Measurements from ENCODE around the gene RASEF.

Gene RASEF

DNA sequence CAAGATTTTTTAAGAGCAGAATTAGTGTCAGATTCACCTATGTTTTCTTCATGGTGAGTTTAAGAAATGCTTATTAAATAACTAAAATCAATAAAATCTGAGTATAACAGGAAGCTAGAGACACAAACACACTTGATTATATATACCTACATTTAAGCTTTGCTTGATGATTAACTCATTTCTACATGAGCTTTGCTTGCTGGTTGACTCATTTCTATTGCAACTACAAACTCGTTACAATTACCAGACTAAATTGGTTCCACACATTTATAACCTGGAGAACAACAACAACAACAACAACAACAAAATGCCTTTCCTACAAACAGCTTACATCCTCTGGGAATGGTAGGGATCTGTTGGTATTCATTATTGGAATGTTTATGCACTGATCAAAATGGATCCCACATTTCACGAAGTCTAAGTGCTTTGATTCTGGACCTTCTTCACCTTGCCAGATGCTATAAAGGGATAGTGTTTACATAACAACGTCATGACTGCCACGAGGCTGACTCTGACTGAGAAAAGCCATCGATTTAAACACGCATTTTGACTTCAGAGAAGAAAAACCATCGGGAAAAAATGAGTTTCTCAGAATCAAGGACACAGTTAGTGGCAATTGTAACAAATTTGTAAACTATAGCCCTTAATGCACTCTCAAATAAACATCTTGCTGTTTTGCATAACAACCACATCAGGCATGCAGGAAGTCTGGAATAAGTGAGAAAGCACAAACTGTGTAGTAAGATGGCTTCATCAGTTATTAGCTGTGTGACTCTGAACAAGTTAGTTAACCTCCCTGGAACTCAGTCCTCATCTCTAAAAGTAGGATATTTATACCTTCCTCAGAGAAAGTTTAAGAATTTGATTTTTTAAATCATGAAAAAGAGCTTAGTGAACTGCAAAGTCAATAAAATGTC lies 49.8 kb downstream of the RASEF start:
- no peak for DNase-seq (ENCODE audit: low spot score)

DNA sequence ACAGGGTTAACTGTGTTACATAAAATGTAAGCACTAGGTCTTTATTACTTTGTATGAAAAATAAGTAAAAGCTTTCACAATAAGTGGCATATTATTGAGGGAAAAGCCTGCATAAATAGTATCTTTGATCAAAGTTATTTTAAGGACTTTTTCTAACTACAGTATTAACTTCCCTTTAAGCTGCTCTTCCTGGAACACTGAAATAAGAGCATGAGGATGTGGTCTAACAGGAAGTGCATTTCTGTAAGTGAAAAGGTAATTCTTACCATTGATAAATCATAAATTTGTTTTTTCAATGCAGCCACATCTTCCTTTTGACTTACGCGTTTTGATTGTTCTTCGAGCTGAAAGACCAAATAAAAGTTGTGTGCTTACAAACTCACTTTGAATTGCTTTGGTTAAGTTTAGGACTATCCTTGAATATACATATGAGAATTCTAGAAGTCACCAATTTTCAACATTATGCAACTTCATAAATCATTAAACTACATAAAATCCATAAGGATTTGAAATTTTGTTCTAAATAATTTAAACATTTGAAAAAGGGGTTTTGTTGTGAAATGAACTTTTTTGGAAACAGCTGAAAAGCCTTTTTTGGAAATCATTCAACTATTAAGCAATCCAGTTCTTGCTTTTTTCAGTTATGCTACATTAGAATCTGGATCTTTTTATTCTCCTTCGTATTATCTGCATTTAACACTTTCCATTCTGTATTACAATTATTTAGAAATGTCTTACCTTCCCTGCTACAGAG lies 50.6 kb downstream of the RASEF start:
- DNase-seq (ENCODE audit: low spot score), result no peak

DNA sequence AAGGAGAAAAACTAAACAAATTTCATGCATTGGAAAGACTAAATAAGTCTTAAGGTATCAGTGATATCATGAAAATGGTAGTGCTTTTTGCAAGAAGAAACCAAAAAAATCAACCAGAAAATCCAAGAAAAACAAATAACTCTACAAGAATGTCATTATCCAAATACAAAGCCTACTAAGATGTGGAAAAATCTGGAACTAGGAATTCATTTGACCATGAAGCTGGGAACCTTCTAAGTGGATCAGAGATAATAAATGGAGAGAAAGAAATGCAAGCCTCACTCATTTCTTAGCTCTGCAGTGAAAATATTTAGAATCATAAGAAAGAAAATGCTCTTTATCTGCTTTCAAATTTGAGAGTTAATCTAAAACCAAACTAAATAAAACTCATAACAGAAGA lies 51.3 kb downstream of the RASEF start:
- no peak for DNase-seq (ENCODE audit: low spot score)

DNA sequence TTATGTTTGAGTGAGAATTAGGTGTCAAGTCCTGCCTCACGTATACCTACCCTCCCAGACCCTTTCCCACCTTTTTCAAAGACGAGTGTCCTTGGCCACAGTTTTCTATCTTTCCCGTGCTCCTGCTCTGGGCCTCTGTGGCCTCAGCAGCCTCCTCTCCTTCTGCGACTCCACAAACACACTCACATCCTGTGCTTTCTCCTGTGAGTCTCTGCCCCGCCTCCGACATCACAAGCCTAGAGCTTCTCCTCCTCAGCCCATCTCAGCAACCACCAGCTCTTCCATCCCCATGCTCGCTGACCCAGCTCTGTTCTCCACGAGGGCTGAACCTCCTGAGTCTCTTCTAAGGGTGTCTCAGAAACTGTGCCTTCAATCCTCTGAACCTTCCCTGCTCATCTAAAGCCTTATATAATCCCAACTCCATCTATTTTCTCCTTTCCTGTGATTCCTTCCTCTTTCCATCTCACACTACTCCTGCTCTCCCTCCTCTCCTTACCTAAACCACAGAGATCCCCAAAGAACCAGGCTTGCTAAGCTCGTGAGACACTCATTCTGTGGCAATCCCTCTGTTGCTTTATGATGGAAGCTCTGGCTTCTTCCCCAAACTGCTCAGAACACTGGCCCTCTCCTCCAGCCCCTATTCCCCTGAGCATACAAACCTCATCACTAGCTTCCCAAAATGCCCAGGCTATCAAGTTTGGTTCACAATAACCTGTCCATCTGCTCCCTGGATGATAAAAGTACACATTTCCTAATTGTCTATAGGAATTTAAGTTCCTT lies 55.2 kb downstream of the RASEF start:
- no peak for DNase-seq (ENCODE audit: low spot score)

DNA sequence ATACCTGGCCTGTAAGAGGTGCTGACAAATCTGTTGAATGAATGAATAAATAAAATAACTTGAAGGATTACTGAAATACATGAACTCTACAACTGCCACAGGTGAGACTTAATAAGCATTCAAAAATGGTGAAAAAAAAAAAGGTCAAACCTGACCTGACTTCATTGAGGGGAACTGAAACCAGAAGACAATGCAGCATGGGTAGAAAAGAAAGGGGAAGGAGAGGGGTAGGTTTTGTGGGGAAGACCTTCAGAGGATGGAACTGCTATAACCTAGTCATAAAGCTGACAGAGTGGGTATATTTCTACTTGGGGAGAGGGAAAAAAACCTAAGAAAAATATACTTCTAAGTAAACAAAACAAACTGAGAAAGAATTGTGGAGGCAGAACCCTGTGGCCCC lies 56.6 kb downstream of the RASEF start:
- DNase-seq (ENCODE audit: low spot score), result no peak

DNA sequence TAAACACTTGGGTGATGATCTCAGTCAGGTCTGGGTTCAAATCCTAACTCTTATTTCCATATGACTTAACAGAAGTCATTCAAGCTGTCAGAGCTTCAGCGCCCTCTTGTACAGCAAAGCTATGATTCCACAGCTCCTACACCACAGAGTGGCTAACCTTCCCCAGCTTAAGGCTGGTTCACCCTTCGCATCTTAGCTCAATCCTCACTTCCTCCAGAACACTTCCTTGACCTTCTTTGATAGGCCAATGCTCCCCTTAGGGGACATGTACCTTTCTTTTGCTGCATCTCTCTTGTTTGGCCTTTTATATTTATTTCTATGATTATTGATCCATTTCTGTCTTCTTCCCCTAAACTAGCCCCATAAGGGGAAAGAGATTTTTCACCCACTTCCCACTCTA lies 57.0 kb downstream of the RASEF start:
- DNase-seq (ENCODE audit: low spot score), result no peak

DNA sequence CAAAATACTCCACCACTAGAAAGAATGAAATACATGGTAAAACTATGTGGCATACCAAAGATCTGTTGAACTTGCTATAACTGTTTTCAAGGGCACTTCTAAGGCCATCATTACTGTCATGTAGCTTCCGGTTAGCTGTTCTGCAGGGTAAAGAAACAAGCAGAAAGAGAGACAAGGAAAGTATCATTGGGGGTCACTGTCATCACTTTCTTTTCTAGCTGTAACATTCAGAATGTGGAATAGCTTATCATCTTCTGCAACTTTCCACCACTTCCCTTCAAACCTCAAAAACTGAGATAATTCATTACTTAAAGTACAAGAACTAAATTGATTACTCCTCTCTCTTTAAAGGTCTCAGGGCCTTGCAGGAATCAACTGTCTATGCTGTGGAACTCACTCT lies 57.6 kb downstream of the RASEF start:
- DNase-seq (ENCODE audit: low spot score), result no peak

DNA sequence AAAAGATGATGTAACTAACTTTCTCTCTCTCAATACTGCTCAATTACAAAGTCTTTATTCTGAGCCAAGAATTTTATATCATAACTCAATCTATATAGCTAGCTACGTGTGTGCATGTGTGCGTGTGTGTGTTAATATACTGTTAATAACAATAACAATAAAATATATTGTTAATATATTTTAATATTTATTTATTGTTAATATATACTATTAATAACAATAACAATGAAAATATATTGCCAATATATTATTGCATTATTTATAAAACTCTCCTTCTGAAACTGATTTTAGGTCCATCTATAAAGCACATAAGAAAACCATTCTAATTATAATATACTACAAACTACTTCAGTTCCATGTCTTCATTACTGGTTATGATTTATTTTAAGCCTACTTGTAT lies 60.6 kb downstream of the RASEF start:
- DNase-seq (ENCODE audit: low spot score), result no peak

DNA sequence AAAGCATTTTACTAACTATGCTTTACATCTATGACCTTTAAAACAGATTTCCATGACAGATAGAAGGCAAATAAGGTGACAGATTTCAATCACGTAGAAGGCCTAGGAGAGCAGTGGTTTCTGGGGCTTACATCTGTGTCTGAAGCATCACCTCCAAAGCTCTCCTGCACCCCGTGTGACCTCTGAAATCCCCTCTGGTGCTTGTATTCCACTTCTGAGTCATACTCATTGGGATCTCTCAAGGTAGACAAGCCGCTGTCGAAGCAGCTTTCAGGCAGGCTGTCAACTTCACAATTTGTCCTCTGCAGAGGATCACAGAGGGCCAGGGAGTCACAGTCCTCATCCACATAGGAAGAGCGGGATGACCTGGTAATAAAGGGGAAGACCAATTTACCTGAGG lies 62.2 kb downstream of the RASEF start:
- DNase-seq (ENCODE audit: low spot score), result no peak

DNA sequence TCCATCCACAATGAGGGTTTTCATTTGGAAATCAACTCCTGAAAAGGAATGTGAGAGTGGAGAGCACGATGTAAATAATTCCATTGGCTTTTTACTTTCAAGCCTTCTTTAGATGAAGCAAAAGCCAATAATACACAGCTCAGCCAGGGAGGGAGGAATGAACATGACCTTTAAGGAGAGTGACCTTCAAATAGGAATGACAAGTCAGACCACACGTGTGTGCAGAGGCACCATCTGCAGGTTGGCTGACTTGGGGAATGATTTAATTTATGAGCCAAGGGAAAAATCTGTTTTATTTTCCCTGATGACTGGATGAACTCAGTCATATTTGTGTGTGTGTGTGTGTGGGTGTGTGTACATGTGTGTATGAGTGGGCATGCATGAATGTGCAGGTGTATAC lies 64.5 kb downstream of the RASEF start:
- no peak for DNase-seq (ENCODE audit: low spot score)

DNA sequence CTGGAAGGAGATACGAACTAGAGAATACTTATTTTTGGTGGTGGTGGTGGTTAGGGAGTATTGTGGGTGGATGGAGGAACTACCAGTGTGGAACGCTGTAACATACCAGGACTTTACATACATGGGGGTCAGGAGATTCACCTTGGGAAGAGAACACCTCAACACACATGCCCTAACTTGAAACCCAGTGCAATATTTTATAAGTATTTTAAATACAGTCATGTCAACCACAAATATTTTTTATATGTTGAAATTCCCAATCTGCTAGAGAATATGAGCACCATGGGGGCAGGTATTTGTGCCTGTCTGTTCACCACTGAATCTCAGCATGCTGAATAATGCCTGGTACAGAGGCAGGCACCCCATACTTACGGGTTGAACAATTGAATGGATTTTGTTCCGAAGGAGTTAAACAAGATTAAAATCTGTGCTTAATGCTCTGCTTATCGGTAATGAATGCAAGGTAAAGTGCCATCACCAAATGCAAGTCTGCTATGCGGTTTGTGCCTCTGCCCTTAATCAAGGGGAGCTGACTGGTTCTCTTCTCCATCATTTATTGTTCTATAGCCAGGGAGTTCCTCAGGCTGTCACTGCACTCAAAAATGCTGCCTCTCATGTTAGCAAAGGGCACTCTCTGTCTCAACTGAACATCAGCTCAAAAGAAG lies 65.3 kb downstream of the RASEF start:
- DNase-seq (ENCODE audit: low spot score), result no peak

DNA sequence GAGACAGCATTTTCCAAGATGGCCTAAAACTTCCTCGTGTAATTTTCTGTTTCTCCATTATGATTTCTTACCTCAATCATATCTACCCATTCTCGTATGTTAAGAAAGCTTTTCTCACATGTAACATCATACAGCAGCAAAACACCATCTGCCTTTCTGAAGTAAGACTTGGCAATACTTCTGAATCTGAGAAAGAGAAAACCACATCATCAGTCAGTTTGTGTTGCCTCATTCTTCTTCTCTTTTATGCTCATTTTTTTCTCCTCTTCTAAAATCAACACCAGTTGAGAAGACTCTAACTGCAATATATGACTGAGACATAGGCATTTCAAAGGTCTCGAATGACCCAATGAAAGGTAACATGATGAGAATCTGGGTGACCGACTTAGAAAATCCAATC lies 66.0 kb downstream of the RASEF start:
- no peak for DNase-seq (ENCODE audit: low spot score)

DNA sequence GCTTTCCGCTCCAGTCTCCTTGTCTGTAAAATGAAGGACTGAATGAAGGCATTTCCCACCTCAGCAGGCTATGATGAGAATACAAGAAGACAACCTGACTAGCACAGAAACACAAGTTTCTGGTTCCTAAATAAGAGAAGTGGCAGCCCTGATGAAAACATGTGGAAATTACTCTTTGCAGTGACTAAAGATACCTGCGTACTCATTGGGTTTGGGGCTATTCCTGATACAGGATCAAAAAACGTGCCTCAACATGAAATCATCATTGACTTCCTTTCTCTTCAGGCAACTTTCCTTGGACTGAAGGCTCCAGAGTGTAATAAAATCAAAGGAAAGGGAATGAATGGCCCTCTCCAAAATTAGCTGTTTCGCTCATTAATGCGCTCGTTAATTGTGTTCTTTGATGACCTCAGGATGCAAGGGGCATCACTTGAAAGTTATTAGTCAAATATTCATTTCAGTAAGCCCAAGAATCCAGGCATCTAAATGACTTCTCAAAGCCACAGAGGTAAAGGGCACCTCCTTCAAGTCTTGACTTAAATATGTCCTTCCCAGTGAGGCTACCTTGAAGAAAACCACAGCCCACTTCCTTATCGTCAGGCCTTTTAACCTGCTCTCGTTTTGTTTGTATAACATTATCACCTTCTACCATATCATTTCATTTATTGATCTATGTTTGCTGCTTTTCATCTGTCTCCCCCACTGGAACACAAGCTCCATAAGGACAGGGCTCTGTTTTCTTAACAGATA lies 68.9 kb downstream of the RASEF start:
- DNase-seq (ENCODE audit: low spot score), result no peak

DNA sequence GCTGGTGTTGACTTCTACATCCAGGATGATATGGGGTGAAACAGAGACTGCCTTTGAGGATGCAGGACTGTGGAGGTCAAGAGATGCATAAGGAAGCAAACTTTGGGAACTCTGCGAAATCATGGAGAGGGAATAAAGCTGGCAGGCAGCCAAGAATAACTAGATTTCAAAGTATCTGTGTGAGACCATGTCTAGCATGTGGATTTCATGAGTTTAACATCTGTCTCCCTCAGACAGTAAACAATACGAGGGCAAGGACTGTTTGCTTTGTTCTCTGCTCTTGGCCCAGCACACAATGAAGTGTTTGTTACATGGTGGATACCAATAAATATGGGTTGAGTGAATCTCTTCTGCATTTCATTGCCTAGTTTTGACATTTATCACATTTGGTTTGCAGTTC lies 71.3 kb downstream of the RASEF start:
- DNase-seq (ENCODE audit: low spot score), result no peak

DNA sequence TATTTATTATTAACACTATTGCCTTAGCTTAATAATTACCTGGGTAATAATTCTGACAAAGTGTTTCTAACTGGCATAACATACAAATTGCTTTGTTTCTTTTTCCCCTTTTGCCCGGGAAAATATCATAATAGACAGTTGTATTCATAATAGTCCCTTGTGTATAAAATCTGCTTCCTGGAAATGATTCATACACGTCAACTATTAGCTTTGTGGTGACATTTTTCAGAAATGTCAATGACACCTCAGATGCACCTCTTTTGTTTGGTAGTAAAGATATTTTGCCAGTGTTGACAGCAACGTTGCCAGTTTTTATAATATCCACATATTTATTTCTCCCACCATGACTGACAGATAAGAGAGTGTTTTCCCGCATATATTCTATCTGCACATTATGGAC lies 73.0 kb downstream of the RASEF start:
- no peak for DNase-seq (ENCODE audit: low spot score)

DNA sequence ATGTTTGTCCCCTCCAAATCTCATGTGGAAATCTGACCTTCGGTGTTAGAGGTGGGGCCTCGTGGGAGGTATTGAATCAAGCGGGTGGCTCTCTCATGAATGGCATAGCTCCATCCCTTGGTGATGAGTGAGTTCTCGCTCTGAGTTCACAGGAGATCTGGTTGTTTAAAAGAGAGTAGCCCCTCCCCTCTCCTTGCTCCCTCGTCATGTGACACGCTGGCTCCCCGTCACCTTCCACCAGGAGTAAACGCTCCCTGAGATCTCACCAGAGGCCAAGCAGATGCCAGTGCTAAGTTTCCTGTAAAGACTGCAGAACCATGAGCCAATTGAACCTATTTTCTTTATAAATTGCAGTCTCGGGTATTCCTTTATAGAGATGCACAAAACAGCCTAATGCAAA lies 74.5 kb downstream of the RASEF start:
- DNase-seq (ENCODE audit: low spot score), result no peak

DNA sequence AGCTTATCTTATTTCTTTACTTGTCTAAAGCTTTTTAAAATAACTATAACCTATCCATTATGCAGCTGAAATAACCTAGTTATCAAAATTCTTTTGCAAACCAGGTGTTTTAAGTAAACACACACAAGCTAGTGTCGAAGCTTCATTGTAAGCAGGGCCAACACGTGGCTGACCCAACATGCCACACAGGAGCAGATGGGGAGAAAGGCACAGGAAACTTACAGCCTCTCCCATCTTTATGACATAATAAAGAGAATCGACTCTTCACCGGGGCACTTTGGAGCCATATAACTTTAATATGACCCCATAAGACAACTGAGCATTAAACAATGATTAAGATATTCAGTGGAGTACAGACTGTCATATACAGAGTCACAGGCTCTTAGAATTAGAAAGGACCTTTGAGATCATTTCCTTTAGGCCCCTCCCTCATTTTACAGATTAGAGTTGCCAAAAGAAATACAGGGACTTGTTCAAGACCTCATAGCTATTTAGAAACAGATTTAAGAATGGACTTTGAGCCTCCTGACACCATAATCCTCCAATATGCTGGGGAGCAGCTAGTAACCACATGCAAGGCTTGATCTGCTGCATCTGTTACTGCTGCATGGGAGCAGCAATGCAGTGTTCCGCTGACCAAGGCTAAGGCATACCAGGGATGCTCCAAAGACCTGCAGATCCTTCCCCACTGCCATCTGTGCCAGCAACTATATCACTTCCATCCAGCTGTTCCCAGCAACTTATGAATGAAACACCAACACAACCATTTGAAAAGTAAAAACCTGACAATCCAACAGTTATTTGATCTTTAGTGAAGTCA lies 75.4 kb downstream of the RASEF start:
- DNase-seq (ENCODE audit: low spot score), result no peak

DNA sequence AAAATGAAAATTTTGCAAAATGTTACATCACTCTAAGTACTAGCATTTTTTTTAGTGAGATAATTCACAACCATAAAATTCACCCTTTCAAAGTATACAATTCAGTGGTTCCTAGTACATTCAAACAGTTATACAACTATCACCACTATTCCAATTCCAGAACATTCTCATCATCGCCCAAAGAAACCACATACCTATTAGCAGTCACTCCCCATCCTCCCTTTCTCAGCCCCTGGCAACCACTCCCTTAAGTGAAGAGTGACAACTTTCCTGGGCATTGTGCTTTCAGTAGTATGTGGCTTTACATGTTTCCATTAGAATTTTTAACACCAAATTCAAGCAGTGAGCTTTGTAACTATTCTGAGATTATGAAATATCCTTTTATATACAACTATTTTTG lies 81.4 kb downstream of the RASEF start:
- DNase-seq (ENCODE audit: low spot score), result no peak

DNA sequence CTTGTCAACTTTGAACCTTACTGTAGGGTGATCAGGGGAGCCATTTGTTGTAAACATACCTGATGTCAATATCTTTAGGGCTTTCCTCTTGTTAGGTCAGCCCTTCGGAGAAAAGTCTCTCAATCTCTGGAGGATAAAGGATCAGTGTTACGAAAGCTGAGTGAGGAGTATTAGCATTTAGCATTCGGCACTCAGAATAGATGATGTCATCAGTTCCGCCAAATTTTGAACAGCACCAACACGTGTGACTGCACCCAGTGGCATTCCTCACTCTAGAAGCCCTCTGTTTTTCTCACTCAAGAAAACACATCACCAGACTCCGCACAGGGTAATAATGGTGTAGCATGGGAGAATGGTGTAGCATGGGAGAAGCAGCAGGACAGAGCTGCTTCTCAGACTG lies 87.8 kb downstream of the RASEF start:
- DNase-seq (ENCODE audit: low spot score), result no peak

DNA sequence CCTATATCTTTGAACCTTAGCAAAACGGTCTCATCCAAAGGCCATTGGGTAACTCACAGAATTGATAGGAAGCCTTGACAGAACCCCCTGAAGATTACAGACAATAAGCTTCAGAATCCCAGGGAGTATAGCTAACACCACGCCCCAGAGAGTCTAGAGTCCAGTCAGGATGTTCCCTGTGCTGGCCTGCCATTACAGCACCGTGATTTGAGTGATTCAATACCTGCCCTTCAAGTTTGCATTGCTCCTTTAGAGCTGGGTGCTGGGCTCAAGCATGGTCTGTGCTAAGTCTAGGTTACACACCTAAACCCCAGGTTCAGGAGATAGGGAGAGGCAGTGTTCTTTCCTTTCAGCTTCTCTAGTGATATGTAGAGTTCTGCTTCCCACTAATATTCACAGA lies 90.5 kb downstream of the RASEF start:
- no peak for DNase-seq (ENCODE audit: low spot score)

DNA sequence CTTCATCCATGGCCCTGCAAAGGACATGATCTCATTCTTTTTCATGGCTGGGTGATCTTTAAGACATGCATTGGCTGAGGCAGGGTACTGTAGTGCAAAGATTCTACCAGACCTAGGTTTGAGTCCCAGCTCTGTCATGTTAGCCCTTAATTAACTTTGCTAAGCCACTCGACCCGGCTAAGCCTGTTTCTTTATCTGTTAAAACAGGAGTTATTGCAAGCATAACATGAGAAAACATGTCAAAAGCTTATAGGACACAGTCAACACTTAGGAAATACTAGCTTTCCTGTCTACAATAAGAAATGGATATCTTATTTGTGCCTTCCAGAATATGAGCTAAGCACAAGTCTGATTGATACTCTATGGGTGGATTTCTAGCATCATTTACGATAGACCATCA lies 92.6 kb downstream of the RASEF start:
- DNase-seq (ENCODE audit: low spot score), result no peak

Data from GM03348 (cell line).